ENCODE results near the gene MIEF2.

- TF ChIP-seq POLR2A (IDR thresholded peaks at IDR 0.05; ENCODE audit: low read depth, low read length) (no peak), TAF1 (IDR thresholded peaks at IDR 0.05; ENCODE audit: low read depth, low read length) (no peak), POLR2AphosphoS5 (IDR thresholded peaks at IDR 0.05; ENCODE audit: low read depth, low read length) (no peak), POU2F2 (IDR thresholded peaks at IDR 0.05; ENCODE audit: low read depth, low read length) (no peak), SPI1 (IDR thresholded peaks at IDR 0.05; ENCODE audit: low read depth, low read length) (no peak), PAX5 (IDR thresholded peaks at IDR 0.05; ENCODE audit: insufficient read depth, low read length, severe bottlenecking) (no peak)
These were observed 9.8 kb downstream of the MIEF2 start for GRCh38 chr17:18270046-18270931.
